WTC11 (cell line): ENCODE results near the gene CTNNAL1. TPM values are rescaled to one million over a fixed set of nuclear protein-coding genes. Genes with fewer than 3 reads are reported as not detected.
A peak's percentile ranks its signal among the peaks of the same experiment; 100 is the strongest.

ENCODE experiments used
- ATF1 ChIP-seq: sonication (generic); formaldehyde crosslinking; IDR thresholded peaks from 2 replicates; pipeline ENCODE4 v1.8.1; 2023; ENCODE audit warnings: mild to moderate bottlenecking, moderate library complexity, missing genetic modification reagents
- FOXJ3 ChIP-seq: sonication (generic); formaldehyde crosslinking; IDR thresholded peaks from 2 replicates; pipeline ENCODE4 v1.9.0; 2021; ENCODE audit warnings: missing genetic modification reagents, mild to moderate bottlenecking, borderline replicate concordance
- FOXP1 ChIP-seq: sonication (generic); formaldehyde crosslinking; IDR thresholded peaks from 2 replicates; pipeline ENCODE4 v1.8.0; 2022; ENCODE audit warnings: missing genetic modification reagents, mild to moderate bottlenecking, moderate library complexity, borderline replicate concordance
- IRF2 ChIP-seq: sonication (generic); formaldehyde crosslinking; IDR thresholded peaks from 2 replicates; pipeline ENCODE4 v1.8.0; 2022; ENCODE audit warnings: low read depth, missing genetic modification reagents, borderline replicate concordance
- JAZF1 ChIP-seq: fragments of 250-450 bp; sonication (Bioruptor Pico); IDR thresholded peaks from 2 replicates; pipeline ENCODE4 v1.9.0; 2021; ENCODE audit warnings: moderate library complexity, mild to moderate bottlenecking, inconsistent platforms
- JUN ChIP-seq: sonication (generic); formaldehyde crosslinking; IDR thresholded peaks from 2 replicates; pipeline ENCODE4 v1.8.0; 2023; ENCODE audit warnings: mild to moderate bottlenecking, missing genetic modification reagents
- MAX ChIP-seq: sonication (generic); formaldehyde crosslinking; IDR thresholded peaks from 2 replicates; pipeline ENCODE4 v1.8.0; 2022; ENCODE audit warnings: mild to moderate bottlenecking, missing genetic modification reagents
- MYBL2 ChIP-seq: sonication (generic); formaldehyde crosslinking; IDR thresholded peaks from 2 replicates; pipeline ENCODE4 v1.8.1; 2023; ENCODE audit warnings: mild to moderate bottlenecking, moderate library complexity, missing genetic modification reagents
- NFATC4 ChIP-seq: fragments of 250-450 bp; sonication (Bioruptor Pico); IDR thresholded peaks from 2 replicates; pipeline ENCODE4 v1.9.0; 2021; ENCODE audit warnings: mild to moderate bottlenecking
- NFYB ChIP-seq: sonication (generic); formaldehyde crosslinking; conservative IDR thresholded peaks from 2 replicates; pipeline ENCODE4 v1.8.0; 2022; ENCODE audit warnings: low read depth, missing genetic modification reagents
- NR1H2 ChIP-seq: sonication (generic); formaldehyde crosslinking; IDR thresholded peaks from 2 replicates; pipeline ENCODE4 v1.9.0; 2021; ENCODE audit warnings: mild to moderate bottlenecking, moderate library complexity, missing genetic modification reagents
- PREB ChIP-seq: sonication (generic); formaldehyde crosslinking; IDR thresholded peaks from 2 replicates; pipeline ENCODE4 v1.8.1; 2022; ENCODE audit warnings: mild to moderate bottlenecking, missing genetic modification reagents, moderate library complexity, borderline replicate concordance
- TEAD4 ChIP-seq: sonication (generic); formaldehyde crosslinking; IDR thresholded peaks from 2 replicates; pipeline ENCODE4 v1.8.0; 2022; ENCODE audit warnings: mild to moderate bottlenecking, missing genetic modification reagents
- ZNF138 ChIP-seq: sonication (generic); formaldehyde crosslinking; conservative IDR thresholded peaks from 2 replicates; pipeline ENCODE4 v1.8.1; 2022; ENCODE audit warnings: mild to moderate bottlenecking, moderate library complexity, missing genetic modification reagents
- ZNF396 ChIP-seq: fragments of 250-450 bp; sonication (Bioruptor Pico); IDR thresholded peaks from 2 replicates; pipeline ENCODE4 v1.8.0; 2021; ENCODE audit warnings: mild to moderate bottlenecking, moderate library complexity, borderline replicate concordance
- ZNF423 ChIP-seq: fragments of 250-450 bp; sonication (Bioruptor Pico); IDR thresholded peaks from 2 replicates; pipeline ENCODE4 v2.1.2; 2022; ENCODE audit warnings: mild to moderate bottlenecking, moderate library complexity
- ZNF532 ChIP-seq: fragments of 250-450 bp; sonication (Bioruptor Pico); IDR thresholded peaks from 2 replicates; pipeline ENCODE4 v1.9.0; 2021; ENCODE audit warnings: mild to moderate bottlenecking, borderline replicate concordance
- total RNA-seq: library from RNA; stranded (reverse); gene quantifications from 3 replicates; pipeline ENCODE4 v1.2.3, GENCODE V29; 2021
- TF ChIP-seq, protein P1 (sequence below): fragments of 250-450 bp; sonication (Bioruptor Pico); IDR thresholded peaks from 2 replicates; pipeline ENCODE4 v1.8.0; 2021; ENCODE audit warnings: mild to moderate bottlenecking
- TF ChIP-seq, protein P2 (sequence below): sonication (generic); formaldehyde crosslinking; IDR thresholded peaks from 2 replicates; pipeline ENCODE4 v1.8.0; 2023; ENCODE audit warnings: missing genetic modification reagents, mild to moderate bottlenecking, borderline replicate concordance
- TF ChIP-seq, protein P3 (sequence below): sonication (generic); formaldehyde crosslinking; IDR thresholded peaks from 2 replicates; pipeline ENCODE4 v1.8.0; 2023; ENCODE audit warnings: mild to moderate bottlenecking, missing genetic modification reagents
- TF ChIP-seq, protein P4 (sequence below): sonication (generic); formaldehyde crosslinking; IDR thresholded peaks from 2 replicates; pipeline ENCODE4 v1.8.0; 2022; ENCODE audit warnings: mild to moderate bottlenecking, missing genetic modification reagents

Gene CTNNAL1
- total RNA-seq, 1 experiment from 2014 or later, result 53.1 TPM

- TF ChIP-seq ZNF532 (CRISPR knock-in tag) (no peak), NFATC4 (CRISPR knock-in tag) (0 out of 2 replicates have a peak, but pooled peaks have one; percentile 65), JAZF1 (no peak), NFYB (CRISPR knock-in tag) (no peak; the same call in 1 of the 2 replicates), PREB (CRISPR knock-in tag) (no peak), JUN (CRISPR knock-in tag) (no peak), MAX (CRISPR knock-in tag) (peak; percentile 38; the same call in 1 of the 2 replicates), ATF1 (CRISPR knock-in tag) (no peak), NR1H2 (no peak), ZNF396 (CRISPR knock-in tag) (no peak), TEAD4 (CRISPR knock-in tag) (no peak), FOXJ3 (CRISPR knock-in tag) (no peak), IRF2 (CRISPR knock-in tag) (no peak), FOXP1 (CRISPR knock-in tag) (no peak), ZNF138 (CRISPR knock-in tag) (no peak), MYBL2 (CRISPR knock-in tag) (0 out of 2 replicates have a peak, but pooled peaks have one; percentile 48), ZNF423 (no peak)
- TF ChIP-seq, protein P1, sequence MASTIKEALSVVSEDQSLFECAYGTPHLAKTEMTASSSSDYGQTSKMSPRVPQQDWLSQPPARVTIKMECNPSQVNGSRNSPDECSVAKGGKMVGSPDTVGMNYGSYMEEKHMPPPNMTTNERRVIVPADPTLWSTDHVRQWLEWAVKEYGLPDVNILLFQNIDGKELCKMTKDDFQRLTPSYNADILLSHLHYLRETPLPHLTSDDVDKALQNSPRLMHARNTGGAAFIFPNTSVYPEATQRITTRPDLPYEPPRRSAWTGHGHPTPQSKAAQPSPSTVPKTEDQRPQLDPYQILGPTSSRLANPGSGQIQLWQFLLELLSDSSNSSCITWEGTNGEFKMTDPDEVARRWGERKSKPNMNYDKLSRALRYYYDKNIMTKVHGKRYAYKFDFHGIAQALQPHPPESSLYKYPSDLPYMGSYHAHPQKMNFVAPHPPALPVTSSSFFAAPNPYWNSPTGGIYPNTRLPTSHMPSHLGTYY (CRISPR knock-in tag), result no peak
- TF ChIP-seq, protein P2, sequence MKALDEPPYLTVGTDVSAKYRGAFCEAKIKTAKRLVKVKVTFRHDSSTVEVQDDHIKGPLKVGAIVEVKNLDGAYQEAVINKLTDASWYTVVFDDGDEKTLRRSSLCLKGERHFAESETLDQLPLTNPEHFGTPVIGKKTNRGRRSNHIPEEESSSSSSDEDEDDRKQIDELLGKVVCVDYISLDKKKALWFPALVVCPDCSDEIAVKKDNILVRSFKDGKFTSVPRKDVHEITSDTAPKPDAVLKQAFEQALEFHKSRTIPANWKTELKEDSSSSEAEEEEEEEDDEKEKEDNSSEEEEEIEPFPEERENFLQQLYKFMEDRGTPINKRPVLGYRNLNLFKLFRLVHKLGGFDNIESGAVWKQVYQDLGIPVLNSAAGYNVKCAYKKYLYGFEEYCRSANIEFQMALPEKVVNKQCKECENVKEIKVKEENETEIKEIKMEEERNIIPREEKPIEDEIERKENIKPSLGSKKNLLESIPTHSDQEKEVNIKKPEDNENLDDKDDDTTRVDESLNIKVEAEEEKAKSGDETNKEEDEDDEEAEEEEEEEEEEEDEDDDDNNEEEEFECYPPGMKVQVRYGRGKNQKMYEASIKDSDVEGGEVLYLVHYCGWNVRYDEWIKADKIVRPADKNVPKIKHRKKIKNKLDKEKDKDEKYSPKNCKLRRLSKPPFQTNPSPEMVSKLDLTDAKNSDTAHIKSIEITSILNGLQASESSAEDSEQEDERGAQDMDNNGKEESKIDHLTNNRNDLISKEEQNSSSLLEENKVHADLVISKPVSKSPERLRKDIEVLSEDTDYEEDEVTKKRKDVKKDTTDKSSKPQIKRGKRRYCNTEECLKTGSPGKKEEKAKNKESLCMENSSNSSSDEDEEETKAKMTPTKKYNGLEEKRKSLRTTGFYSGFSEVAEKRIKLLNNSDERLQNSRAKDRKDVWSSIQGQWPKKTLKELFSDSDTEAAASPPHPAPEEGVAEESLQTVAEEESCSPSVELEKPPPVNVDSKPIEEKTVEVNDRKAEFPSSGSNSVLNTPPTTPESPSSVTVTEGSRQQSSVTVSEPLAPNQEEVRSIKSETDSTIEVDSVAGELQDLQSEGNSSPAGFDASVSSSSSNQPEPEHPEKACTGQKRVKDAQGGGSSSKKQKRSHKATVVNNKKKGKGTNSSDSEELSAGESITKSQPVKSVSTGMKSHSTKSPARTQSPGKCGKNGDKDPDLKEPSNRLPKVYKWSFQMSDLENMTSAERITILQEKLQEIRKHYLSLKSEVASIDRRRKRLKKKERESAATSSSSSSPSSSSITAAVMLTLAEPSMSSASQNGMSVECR, result no peak
- TF ChIP-seq, protein P3, sequence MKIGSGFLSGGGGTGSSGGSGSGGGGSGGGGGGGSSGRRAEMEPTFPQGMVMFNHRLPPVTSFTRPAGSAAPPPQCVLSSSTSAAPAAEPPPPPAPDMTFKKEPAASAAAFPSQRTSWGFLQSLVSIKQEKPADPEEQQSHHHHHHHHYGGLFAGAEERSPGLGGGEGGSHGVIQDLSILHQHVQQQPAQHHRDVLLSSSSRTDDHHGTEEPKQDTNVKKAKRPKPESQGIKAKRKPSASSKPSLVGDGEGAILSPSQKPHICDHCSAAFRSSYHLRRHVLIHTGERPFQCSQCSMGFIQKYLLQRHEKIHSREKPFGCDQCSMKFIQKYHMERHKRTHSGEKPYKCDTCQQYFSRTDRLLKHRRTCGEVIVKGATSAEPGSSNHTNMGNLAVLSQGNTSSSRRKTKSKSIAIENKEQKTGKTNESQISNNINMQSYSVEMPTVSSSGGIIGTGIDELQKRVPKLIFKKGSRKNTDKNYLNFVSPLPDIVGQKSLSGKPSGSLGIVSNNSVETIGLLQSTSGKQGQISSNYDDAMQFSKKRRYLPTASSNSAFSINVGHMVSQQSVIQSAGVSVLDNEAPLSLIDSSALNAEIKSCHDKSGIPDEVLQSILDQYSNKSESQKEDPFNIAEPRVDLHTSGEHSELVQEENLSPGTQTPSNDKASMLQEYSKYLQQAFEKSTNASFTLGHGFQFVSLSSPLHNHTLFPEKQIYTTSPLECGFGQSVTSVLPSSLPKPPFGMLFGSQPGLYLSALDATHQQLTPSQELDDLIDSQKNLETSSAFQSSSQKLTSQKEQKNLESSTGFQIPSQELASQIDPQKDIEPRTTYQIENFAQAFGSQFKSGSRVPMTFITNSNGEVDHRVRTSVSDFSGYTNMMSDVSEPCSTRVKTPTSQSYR, result no peak
- TF ChIP-seq, protein P4, sequence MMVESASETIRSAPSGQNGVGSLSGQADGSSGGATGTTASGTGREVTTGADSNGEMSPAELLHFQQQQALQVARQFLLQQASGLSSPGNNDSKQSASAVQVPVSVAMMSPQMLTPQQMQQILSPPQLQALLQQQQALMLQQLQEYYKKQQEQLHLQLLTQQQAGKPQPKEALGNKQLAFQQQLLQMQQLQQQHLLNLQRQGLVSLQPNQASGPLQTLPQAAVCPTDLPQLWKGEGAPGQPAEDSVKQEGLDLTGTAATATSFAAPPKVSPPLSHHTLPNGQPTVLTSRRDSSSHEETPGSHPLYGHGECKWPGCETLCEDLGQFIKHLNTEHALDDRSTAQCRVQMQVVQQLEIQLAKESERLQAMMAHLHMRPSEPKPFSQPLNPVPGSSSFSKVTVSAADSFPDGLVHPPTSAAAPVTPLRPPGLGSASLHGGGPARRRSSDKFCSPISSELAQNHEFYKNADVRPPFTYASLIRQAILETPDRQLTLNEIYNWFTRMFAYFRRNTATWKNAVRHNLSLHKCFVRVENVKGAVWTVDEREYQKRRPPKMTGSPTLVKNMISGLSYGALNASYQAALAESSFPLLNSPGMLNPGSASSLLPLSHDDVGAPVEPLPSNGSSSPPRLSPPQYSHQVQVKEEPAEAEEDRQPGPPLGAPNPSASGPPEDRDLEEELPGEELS (CRISPR knock-in tag), result no peak
Measured at GRCh38 chr9:109012876-109013678, at the start of gene CTNNAL1 (continued).
